ENCODE results near the gene LETMD1. TPM values are rescaled to one million over a fixed set of nuclear protein-coding genes. Genes with fewer than 3 reads are reported as not detected.

Gene LETMD1
- polyA plus RNA-seq, 1 of the 3 experiments (the other 2 are of a cell fraction): 67.8 TPM

GRCh38 chr12:51080136-51080535 lies 32.0 kb downstream of the LETMD1 start:
- peaks cover 10 to 11% of the 10 kb centered on the region in 2 experiments; a peak in 3 of 4 replicates for H3K4me1 ChIP-seq (ENCODE audit: control insufficient read depth in 1 of 2, insufficient read depth in 2 of 2, low read depth in 1 of 2, low read length in 1 of 2)
- no peaks in the 10 kb centered on the region for H3K9me3 ChIP-seq
- no peak for TF ChIP-seq NFIC (IDR thresholded peaks at IDR 0.05; ENCODE audit: borderline replicate concordance)
- no peak for TF ChIP-seq MAX (IDR thresholded peaks at IDR 0.05; ENCODE audit: low read depth)
- TF ChIP-seq EZH2phosphoT487 (IDR thresholded peaks at IDR 0.05; ENCODE audit: borderline replicate concordance, low read depth): no peak
- TF ChIP-seq PBX3 (IDR thresholded peaks at IDR 0.05): no peak
- no peak for TF ChIP-seq MEF2A (IDR thresholded peaks at IDR 0.05; ENCODE audit: borderline replicate concordance, low read depth)
- TF ChIP-seq RAD21 (IDR thresholded peaks at IDR 0.05; ENCODE audit: low read length): no peak
- TF ChIP-seq YY1 (IDR thresholded peaks at IDR 0.05; ENCODE audit: low read depth): no peak
- H3K79me2 ChIP-seq (ENCODE audit: insufficient read depth): peaks cover 80% of the 10 kb centered on the region
- H3K9me2 ChIP-seq: no peaks in the 10 kb centered on the region
- no peak overlapping the region for H3K4me3 ChIP-seq (ENCODE audit: low read depth in 2 of 2, low read length in 1 of 2)
- H3K36me3 ChIP-seq (replicated peaks in 1 of 2; ENCODE audit: control insufficient read depth in 1 of 2, insufficient read depth in 2 of 2, low read length in 1 of 2): peaks cover 3 to 16% of the 10 kb centered on the region in 2 experiments
- no peaks in the 10 kb centered on the region for H3K27me3 ChIP-seq (ENCODE audit: insufficient read depth)
- no peak overlapping the region for H2AFZ ChIP-seq (ENCODE audit: low read depth)
- no peak overlapping the region for H3K27ac ChIP-seq (ENCODE audit: low read depth in 2 of 2, low read length in 1 of 2)
- peaks cover 63% of the 10 kb centered on the region for H4K20me1 ChIP-seq (ENCODE audit: insufficient read depth)
- no peak overlapping the region for H3K9ac ChIP-seq
- no peak overlapping the region for H3K4me2 ChIP-seq
- ChIA-PET CTCF (interaction anchor here (0.6 kb wide), 1 partner anchor 261 kb away, joined by 4 read pairs; no protein-coding TSS in a partner anchor), POLR2A (no interaction called here)
- no peak for DNase-seq
- WGBS (ENCODE audit: low lambda C conversion rate): 94% methylated on average over 4 of the region's 4 CpGs
- no peaks in the 10 kb centered on the region for H3F3A ChIP-seq (replicated peaks; ENCODE audit: insufficient read depth)

GRCh38 chr12:51081421-51081820 lies 33.3 kb downstream of the LETMD1 start:
- Histone ChIP-seq H3K27ac (ENCODE audit: low read depth in 2 of 2, low read length in 1 of 2) (peak overlapping the region in 1 of 2 experiments; percentile 90; a peak in 1 of 4 replicates), H3K27me3 (ENCODE audit: insufficient read depth) (no peaks in the 10 kb centered on the region), H3K4me3 (ENCODE audit: low read depth in 2 of 2, low read length in 1 of 2) (peak overlapping the region; percentile 83 to 97; a peak in 3 of 4 replicates), H3K9me3 (no peaks in the 10 kb centered on the region), H3K4me1 (ENCODE audit: control insufficient read depth in 1 of 2, insufficient read depth in 2 of 2, low read depth in 1 of 2, low read length in 1 of 2) (peaks cover 10 to 11% of the 10 kb centered on the region in 2 experiments; a peak in 3 of 4 replicates), H3K36me3 (replicated peaks in 1 of 2; ENCODE audit: control insufficient read depth in 1 of 2, insufficient read depth in 2 of 2, low read length in 1 of 2) (peaks cover 0 to 6% of the 10 kb centered on the region in 2 experiments), H2AFZ (ENCODE audit: low read depth) (no peak overlapping the region), H3K9me2 (no peaks in the 10 kb centered on the region), H3F3A (replicated peaks; ENCODE audit: insufficient read depth) (no peaks in the 10 kb centered on the region), H3K79me2 (ENCODE audit: insufficient read depth) (peaks cover 67% of the 10 kb centered on the region), H4K20me1 (ENCODE audit: insufficient read depth) (peaks cover 50% of the 10 kb centered on the region), H3K9ac (no peak overlapping the region), H3K4me2 (peak overlapping the region; percentile 75)
- POLR2A ChIA-PET: interaction anchor here (0.6 to 2.7 kb wide), 2 partner anchors 19 to 304 kb away, joined by 4 to 16 read pairs; no protein-coding TSS in a partner anchor
- WGBS (ENCODE audit: low lambda C conversion rate): 100% methylated on average over 1 of the region's 1 CpG
- CTCF ChIA-PET: no interaction called here
- DNase-seq: no peak
- TF ChIP-seq EZH2phosphoT487 (IDR thresholded peaks at IDR 0.05; ENCODE audit: borderline replicate concordance, low read depth) (no peak), TCF12 (IDR thresholded peaks at IDR 0.05) (no peak)

- WGBS (ENCODE audit: low lambda C conversion rate): 2% methylated on average over 18 of the region's 18 CpGs
- peak overlapping the region; percentile 61; the same call in 1 of the 2 replicates for H2AFZ ChIP-seq (ENCODE audit: low read depth)
- H4K20me1 ChIP-seq (ENCODE audit: insufficient read depth): peaks cover 38% of the 10 kb centered on the region
- H3K4me1 ChIP-seq (ENCODE audit: control insufficient read depth in 1 of 2, insufficient read depth in 2 of 2, low read depth in 1 of 2, low read length in 1 of 2): peaks cover 10 to 11% of the 10 kb centered on the region in 2 experiments; a peak in 3 of 4 replicates
- H3K36me3 ChIP-seq (replicated peaks in 1 of 2; ENCODE audit: control insufficient read depth in 1 of 2, insufficient read depth in 2 of 2, low read length in 1 of 2): no peaks in the 10 kb centered on the region
- no peaks in the 10 kb centered on the region for H3K9me3 ChIP-seq
- H3K9me2 ChIP-seq: no peaks in the 10 kb centered on the region
- no peaks in the 10 kb centered on the region for H3K27me3 ChIP-seq (ENCODE audit: insufficient read depth)
- ChIA-PET CTCF (no interaction called here), POLR2A (interaction anchor here (0.7 to 2.7 kb wide), 12 partner anchors 8 to 318 kb away, joined by 3 to 16 read pairs (median 4); partner anchors contain the start of genes DAZAP2, LETMD1, POU6F1 and SLC11A2)
- H3K9ac ChIP-seq: peak overlapping the region; percentile 98
- TF ChIP-seq MAX (IDR thresholded peaks at IDR 0.05; ENCODE audit: low read depth) (peak; percentile 60), MXI1 (IDR thresholded peaks at IDR 0.05; ENCODE audit: low read depth, low read length) (peak; percentile 33; the same call in 1 of the 2 replicates), ELF1 (IDR thresholded peaks at IDR 0.05) (no peak), TEAD4 (IDR thresholded peaks at IDR 0.05; ENCODE audit: borderline replicate concordance, insufficient read depth) (no peak), FOXJ3 (CRISPR knock-in tag; IDR thresholded peaks at IDR 0.05) (no peak), USF1 (IDR thresholded peaks at IDR 0.05; ENCODE audit: borderline replicate concordance, low read depth) (no peak), JUND (IDR thresholded peaks at IDR 0.05) (no peak), CHD2 (IDR thresholded peaks at IDR 0.05; ENCODE audit: low read length, partially characterized antibody) (no peak), RXRA (IDR thresholded peaks at IDR 0.05; ENCODE audit: borderline replicate concordance, low read depth) (no peak), POLR2AphosphoS5 (IDR thresholded peaks at IDR 0.05; ENCODE audit: low read depth, low read length) (peak; percentile 22; the same call in 1 of the 2 replicates), FOSL2 (IDR thresholded peaks at IDR 0.05; ENCODE audit: borderline replicate concordance, low read depth) (no peak)
- peak overlapping the region; percentile 75 for H3K4me2 ChIP-seq
- H3K79me2 ChIP-seq (ENCODE audit: insufficient read depth): peaks cover 55% of the 10 kb centered on the region
- no peaks in the 10 kb centered on the region for H3F3A ChIP-seq (replicated peaks; ENCODE audit: insufficient read depth)
- peak overlapping the region; percentile 86 to 90 for H3K27ac ChIP-seq (ENCODE audit: low read depth in 2 of 2, low read length in 1 of 2)
- DNase-seq: no peak
- peak overlapping the region; percentile 83 to 97 for H3K4me3 ChIP-seq (ENCODE audit: low read depth in 2 of 2, low read length in 1 of 2)
Observed at GRCh38 chr12:51082561-51083125, 34.5 kb downstream of the LETMD1 start.
